ENCODE data around the gene NMD3. TPM values are rescaled to one million over a fixed set of nuclear protein-coding genes. Genes with fewer than 3 reads are reported as not detected.
A peak's percentile ranks its signal among the peaks of the same experiment; 100 is the strongest.

NMD3 gene
- total RNA-seq, 1 donor from 2014 or later = 51.6 TPM

- no peak for TF ChIP-seq CTCF (IDR thresholded peaks at IDR 0.05; ENCODE audit: borderline replicate concordance)
- H3K4me3 ChIP-seq = no peak overlapping the region
- no peaks in the 10 kb centered on the region for H3K9me3 ChIP-seq (replicated peaks)
- H3K27me3 ChIP-seq (ENCODE audit: low read depth) = no peaks in the 10 kb centered on the region
- no peak for DNase-seq
- no peaks in the 10 kb centered on the region for H3K36me3 ChIP-seq
- H3K27ac ChIP-seq (replicated peaks) = peak overlapping the region; percentile 97
- intact Hi-C loops (cut with micrococcal nuclease) = no loop called here
- H3K4me1 ChIP-seq = peaks cover 42% of the 10 kb centered on the region
Observed at GRCh38 chr3:161219495-161219894, 1.6 kb upstream of the NMD3 start.

- Histone ChIP-seq H3K4me1 (peaks cover 63% of the 10 kb centered on the region), H3K9me3 (replicated peaks) (no peaks in the 10 kb centered on the region), H3K27ac (replicated peaks) (peak overlapping the region; percentile 97), H3K27me3 (ENCODE audit: low read depth) (no peaks in the 10 kb centered on the region), H3K36me3 (peaks cover 24% of the 10 kb centered on the region), H3K4me3 (peak overlapping the region; percentile 98)
- intact Hi-C loops (cut with micrococcal nuclease) = loop anchor here (10.0 kb wide), 1 partner anchor 127 kb away; no protein-coding TSS in a partner anchor
- TF ChIP-seq CTCF (IDR thresholded peaks at IDR 0.05; ENCODE audit: borderline replicate concordance) = no peak
- DNase-seq = no peak
Observed at GRCh38 chr3:161221806-161222600, 892 bp downstream of the NMD3 start.

- intact Hi-C loops (cut with micrococcal nuclease) = loop anchor here (10.0 kb wide), 1 partner anchor 128 kb away; no protein-coding TSS in a partner anchor
- Histone ChIP-seq H3K9me3 (replicated peaks) (no peaks in the 10 kb centered on the region), H3K27me3 (ENCODE audit: low read depth) (no peaks in the 10 kb centered on the region), H3K4me1 (peaks cover 63% of the 10 kb centered on the region), H3K36me3 (peaks cover 31% of the 10 kb centered on the region), H3K27ac (replicated peaks) (peak overlapping the region; percentile 97), H3K4me3 (peak overlapping the region; percentile 98)
- DNase-seq = no peak
- TF ChIP-seq CTCF (IDR thresholded peaks at IDR 0.05; ENCODE audit: borderline replicate concordance) = no peak
Observed at GRCh38 chr3:161222662-161223061, 1.6 kb downstream of the NMD3 start.

GRCh38 chr3:161224786-161225185 is 3.7 kb downstream of the NMD3 start:
- intact Hi-C loops (cut with micrococcal nuclease) = loop anchor here (10.0 kb wide), 1 partner anchor 130 kb away; no protein-coding TSS in a partner anchor
- Histone ChIP-seq H3K27me3 (ENCODE audit: low read depth) (no peaks in the 10 kb centered on the region), H3K36me3 (peaks cover 50% of the 10 kb centered on the region), H3K4me3 (peak overlapping the region; percentile 98), H3K4me1 (peaks cover 73% of the 10 kb centered on the region), H3K27ac (replicated peaks) (no peak overlapping the region), H3K9me3 (replicated peaks) (no peaks in the 10 kb centered on the region)
- no peak for TF ChIP-seq CTCF (IDR thresholded peaks at IDR 0.05; ENCODE audit: borderline replicate concordance)
- DNase-seq = no peak

GRCh38 chr3:161230621-161231171 is 9.6 kb downstream of the NMD3 start:
- no peak for TF ChIP-seq CTCF (IDR thresholded peaks at IDR 0.05; ENCODE audit: borderline replicate concordance)
- no peaks in the 10 kb centered on the region for H3K27me3 ChIP-seq (ENCODE audit: low read depth)
- H3K9me3 ChIP-seq (replicated peaks) = no peaks in the 10 kb centered on the region
- intact Hi-C loops (cut with micrococcal nuclease) = no loop called here
- no peak overlapping the region for H3K4me3 ChIP-seq
- DNase-seq = no peak
- no peak overlapping the region for H3K27ac ChIP-seq (replicated peaks)
- H3K36me3 ChIP-seq = peaks cover 79% of the 10 kb centered on the region
- H3K4me1 ChIP-seq = peaks cover 55% of the 10 kb centered on the region

Measured in left ventricle myocardium inferior (tissue), 1 donor.